ENCODE data around the gene RNF144B.
"Not testable (repeated sequence)": the region's sequence is repeated elsewhere in the genome, so short reads cannot be mapped to it uniquely, and the experiment has no call there.

Gene RNF144B

GRCh38 chr6:18387061-18387721, at the start of gene RNF144B:
Gene RNF144B (plus strand): TSS chr6:18387350. CDS start chr6:18399535, 12,185 bp downstream.
- peak; percentile 61 for DNase-seq (ENCODE audit: low spot score)

GRCh38 chr6:18339599-18339998, 47.6 kb upstream of the RNF144B start:
- DNase-seq (ENCODE audit: low spot score): no peak

- DNase-seq (ENCODE audit: low spot score): no peak
Observed at GRCh38 chr6:18340781-18341551, 46.2 kb upstream of the RNF144B start.

GRCh38 chr6:18342223-18342622, 44.9 kb upstream of the RNF144B start:
- no peak for DNase-seq (ENCODE audit: low spot score)

- DNase-seq (ENCODE audit: low spot score): peak; percentile 15
Observed at GRCh38 chr6:18343741-18344140, 43.4 kb upstream of the RNF144B start.

GRCh38 chr6:18347021-18347577, 40.1 kb upstream of the RNF144B start:
- peak; percentile 42 for DNase-seq (ENCODE audit: low spot score)

GRCh38 chr6:18347866-18348265, 39.3 kb upstream of the RNF144B start:
- DNase-seq (ENCODE audit: low spot score): no peak

GRCh38 chr6:18349386-18349785, 37.8 kb upstream of the RNF144B start:
- DNase-seq (ENCODE audit: low spot score): no peak

GRCh38 chr6:18350271-18350670, 36.9 kb upstream of the RNF144B start:
- DNase-seq (ENCODE audit: low spot score): no peak

GRCh38 chr6:18350712-18351111, 36.4 kb upstream of the RNF144B start:
- DNase-seq (ENCODE audit: low spot score): no peak

- DNase-seq (ENCODE audit: low spot score): no peak
Observed at GRCh38 chr6:18352001-18352400, 35.1 kb upstream of the RNF144B start.

- no peak for DNase-seq (ENCODE audit: low spot score)
Observed at GRCh38 chr6:18352842-18353241, 34.3 kb upstream of the RNF144B start.

GRCh38 chr6:18353251-18353650, 33.9 kb upstream of the RNF144B start:
- no peak for DNase-seq (ENCODE audit: low spot score)

GRCh38 chr6:18357546-18357945, 29.6 kb upstream of the RNF144B start:
- DNase-seq (ENCODE audit: low spot score): not testable (repeated sequence)

- no peak for DNase-seq (ENCODE audit: low spot score)
Observed at GRCh38 chr6:18359237-18359885, 27.8 kb upstream of the RNF144B start.

- DNase-seq (ENCODE audit: low spot score): no peak
Observed at GRCh38 chr6:18360188-18360587, 27.0 kb upstream of the RNF144B start.

- DNase-seq (ENCODE audit: low spot score): peak; percentile 77
Observed at GRCh38 chr6:18362058-18362561, 25.0 kb upstream of the RNF144B start.

- DNase-seq (ENCODE audit: low spot score): no peak
Observed at GRCh38 chr6:18363746-18364145, 23.4 kb upstream of the RNF144B start.

GRCh38 chr6:18364561-18364960, 22.6 kb upstream of the RNF144B start:
- not testable (repeated sequence) for DNase-seq (ENCODE audit: low spot score)

- DNase-seq (ENCODE audit: low spot score): no peak
Observed at GRCh38 chr6:18367371-18367770, 19.8 kb upstream of the RNF144B start.

- no peak for DNase-seq (ENCODE audit: low spot score)
Observed at GRCh38 chr6:18368277-18369105, 18.7 kb upstream of the RNF144B start.

- no peak for DNase-seq (ENCODE audit: low spot score)
Observed at GRCh38 chr6:18371010-18371409, 16.1 kb upstream of the RNF144B start.
